Fibroblast of the conjunctiva (primary cell): ENCODE results near the gene HHLA2.
"Not testable (repeated sequence)": the region's sequence is repeated elsewhere in the genome, so short reads cannot be mapped to it uniquely, and the experiment has no call there.

Experiments
- DNase-seq: peaks from one replicate; pipeline ENCODE4 v3.0.0-alpha.2; 2010; ENCODE audit warnings: low read depth

The HHLA2 gene

DNA sequence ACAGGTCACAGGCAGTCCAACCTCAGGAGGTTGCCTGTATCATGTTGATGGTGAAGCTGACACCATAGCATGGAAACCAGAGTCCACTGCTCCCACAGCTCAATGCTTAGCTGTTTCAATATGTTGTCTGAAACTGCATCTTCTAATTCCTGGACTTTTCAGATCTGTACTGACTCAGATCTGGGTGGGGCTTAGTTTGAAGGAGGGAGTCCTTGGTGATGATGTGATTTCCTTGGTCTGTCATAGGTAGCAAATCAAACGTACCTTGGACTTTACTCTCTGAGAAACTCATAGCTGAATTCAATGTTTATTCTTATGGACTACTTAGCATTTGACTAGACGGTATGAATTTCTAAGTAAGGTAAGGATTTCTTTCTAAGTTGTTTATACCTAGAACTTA is at the start of gene HHLA2:
HHLA2 (plus strand) TSS at position 310 of the 400 bp plus-strand sequence. CDS start 55,266 bp downstream, outside the sequence.
- no peak for DNase-seq

GRCh38 chr3:108250626-108251025 is 45.7 kb upstream of the HHLA2 start:
- DNase-seq: no peak

DNA sequence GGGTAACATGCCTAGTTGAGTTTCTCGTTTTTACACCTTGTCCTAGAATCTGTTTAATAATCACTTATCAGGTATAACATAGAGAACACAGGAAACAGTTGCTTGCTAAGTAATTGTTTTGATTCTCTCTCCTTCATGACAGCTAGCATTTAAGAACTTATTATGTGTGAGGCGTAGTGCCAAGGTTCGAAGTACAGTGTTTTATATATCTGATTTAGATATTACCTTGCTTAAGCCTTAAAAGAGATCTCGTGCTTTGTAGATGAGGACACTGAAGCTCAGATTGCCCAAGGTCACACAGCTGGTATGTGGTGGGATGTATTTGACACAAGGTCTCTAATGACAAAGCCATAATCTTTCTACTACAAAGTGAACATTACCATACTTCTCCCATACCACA is 45.1 kb upstream of the HHLA2 start:
- no peak for DNase-seq

GRCh38 chr3:108251844-108252243 is 44.5 kb upstream of the HHLA2 start:
- DNase-seq: no peak

DNA sequence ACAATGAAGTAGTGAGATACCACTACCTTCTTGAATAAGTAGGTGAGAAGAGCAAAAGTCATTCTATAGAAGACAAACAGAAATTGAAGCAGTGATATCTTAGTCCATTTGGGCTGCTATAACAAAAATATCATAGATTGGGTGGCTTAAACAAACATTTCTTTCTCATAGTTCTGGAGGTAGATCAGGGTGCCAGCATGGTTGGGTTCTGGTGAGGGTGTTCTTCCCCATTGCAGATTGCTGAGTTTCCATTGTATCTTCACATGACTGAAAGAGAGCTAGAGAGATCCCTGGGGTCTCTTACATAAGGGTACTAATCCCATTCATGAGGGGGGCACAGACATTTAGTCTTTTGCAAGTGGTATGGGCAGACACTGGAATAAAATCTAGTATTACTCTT is 41.2 kb upstream of the HHLA2 start:
- no peak for DNase-seq

DNA sequence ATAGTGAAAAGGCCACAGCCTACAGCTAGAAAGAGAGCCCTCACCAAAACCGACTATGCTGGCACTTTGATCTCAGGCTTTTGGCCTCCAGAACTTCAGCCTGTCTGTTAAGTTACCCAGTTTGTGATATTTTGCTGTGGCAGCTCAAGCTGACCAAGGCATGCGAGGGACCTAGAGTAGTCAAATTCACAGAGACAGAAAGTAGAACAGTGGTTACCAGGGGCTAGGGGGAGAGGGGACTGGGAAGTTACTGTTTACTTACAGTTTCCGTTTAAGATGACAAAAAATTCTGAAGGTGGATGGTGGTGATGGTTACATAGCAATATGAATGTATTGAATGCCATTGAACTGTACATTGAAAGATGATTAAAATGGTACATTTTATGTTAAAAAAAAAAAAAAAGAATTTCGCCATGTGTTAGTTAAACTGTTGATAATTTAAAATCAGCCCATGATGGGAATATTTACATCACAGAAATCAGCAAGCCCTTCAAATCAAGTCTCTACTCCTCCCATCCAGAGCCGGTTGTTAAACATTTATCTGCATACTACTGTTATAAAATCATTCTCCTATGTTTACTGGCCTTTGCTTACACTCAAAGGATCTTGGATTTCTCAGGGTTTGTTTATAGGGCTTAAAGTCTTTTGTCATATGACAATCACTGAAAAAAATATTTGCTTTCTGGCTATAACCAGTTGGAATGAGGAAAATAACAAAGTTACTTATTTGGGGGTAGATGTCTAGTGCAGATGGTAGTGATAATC is 31.6 kb upstream of the HHLA2 start:
- not testable (repeated sequence) for DNase-seq

DNA sequence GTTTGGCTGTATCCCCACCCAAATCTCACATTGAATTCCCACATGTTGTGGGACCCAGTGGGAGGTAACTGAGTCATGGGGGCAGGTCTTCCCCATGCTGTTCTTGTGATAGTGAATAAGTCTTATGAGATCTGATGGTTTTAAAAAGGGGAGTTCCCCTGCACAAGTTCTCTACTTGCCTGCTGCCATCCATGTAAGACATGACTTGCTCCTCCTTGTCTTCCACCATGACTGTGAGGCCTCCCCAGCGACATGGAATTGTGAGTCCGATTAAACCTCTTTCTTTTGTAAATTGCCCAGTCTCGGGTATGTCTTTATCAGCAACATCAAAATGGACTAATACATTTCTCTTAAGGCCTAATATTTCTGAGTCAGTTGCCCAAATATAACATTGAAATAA is 28.1 kb upstream of the HHLA2 start:
- DNase-seq: not testable (repeated sequence)

DNA sequence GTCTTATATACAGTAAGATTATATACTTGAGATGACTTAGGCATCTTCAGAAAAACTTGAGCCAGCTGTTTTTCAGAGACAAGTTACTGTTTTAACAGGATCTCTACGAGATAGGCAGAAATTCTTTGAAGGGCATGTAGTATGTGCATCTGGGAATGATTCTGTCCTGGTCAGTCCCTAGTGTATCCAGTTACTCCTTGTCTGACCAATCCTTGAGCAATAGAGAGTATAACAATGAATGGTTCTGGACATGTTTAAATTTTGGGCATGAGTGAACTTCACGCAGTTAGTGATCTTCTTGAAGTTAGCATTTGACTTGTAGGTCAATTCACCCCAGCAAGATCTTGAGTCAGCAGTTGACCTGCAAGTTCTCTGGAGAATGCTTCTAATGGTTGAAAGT is 24.7 kb upstream of the HHLA2 start:
- peak; percentile 4 for DNase-seq

- DNase-seq: not testable (repeated sequence)
Observed at GRCh38 chr3:108279066-108279465, 17.3 kb upstream of the HHLA2 start.

- DNase-seq: no peak
Observed at GRCh38 chr3:108280476-108280875, 15.9 kb upstream of the HHLA2 start.

DNA sequence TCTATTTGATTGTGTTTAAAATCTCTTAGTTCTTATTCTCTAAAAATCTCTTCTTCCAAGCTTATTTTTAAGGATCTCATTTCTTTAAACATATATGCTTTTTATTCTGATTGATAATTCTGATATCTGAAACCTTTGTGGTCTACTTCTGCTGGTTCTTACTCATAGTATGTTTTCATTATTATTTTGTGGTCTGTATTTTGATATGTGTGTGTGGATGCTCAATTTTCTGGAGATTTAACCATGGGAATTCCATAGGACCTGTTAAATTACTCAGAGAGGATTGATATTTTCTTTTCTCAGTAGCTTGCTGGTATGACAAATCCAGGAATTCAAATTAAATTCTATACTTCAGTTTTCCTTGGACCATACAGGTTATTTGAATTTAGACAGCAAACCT is 14.7 kb upstream of the HHLA2 start:
- DNase-seq: no peak

DNA sequence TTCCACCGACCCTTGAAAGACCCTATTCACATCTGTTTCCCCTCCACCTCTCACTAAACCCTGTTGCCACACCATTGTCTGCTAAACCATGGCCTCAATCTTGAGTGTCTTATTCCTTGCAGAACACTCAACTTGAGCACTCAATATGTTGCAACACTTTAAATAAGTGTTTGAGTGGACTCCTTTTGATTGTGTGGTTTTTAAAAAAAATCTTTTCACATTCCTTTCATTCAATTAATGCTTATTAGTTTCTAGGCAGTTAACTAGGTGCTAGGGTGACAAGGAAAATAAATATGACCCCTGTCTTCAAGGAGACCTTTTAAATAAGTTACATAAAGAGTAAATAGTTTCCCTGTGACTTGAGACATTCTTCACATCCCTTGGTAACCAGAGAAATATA is 13.3 kb upstream of the HHLA2 start:
- no peak for DNase-seq

- no peak for DNase-seq
Observed at GRCh38 chr3:108283989-108284388, 12.4 kb upstream of the HHLA2 start.

- no peak for DNase-seq
Observed at GRCh38 chr3:108285176-108285575, 11.2 kb upstream of the HHLA2 start.

- no peak for DNase-seq
Observed at GRCh38 chr3:108287146-108287545, 9.2 kb upstream of the HHLA2 start.

DNA sequence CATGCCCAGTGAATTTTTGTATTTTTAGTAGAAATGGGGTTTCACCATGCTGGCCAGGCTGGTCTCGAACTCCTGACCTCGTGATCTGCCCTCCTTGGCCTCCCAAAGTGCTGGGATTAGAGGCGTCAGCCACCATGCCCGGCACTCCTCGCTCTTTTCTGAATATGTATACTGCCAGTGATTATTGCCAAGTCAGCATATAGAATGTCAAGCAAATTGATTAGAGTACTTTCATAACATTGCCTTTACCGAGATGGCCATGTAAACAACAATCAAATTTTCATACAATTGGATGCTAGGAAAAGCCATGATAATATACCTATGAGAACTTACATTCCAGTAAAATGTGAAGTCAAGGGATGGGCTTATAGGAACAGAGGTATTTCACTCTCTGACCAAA is 8.2 kb upstream of the HHLA2 start:
- DNase-seq: not testable (repeated sequence)

DNA sequence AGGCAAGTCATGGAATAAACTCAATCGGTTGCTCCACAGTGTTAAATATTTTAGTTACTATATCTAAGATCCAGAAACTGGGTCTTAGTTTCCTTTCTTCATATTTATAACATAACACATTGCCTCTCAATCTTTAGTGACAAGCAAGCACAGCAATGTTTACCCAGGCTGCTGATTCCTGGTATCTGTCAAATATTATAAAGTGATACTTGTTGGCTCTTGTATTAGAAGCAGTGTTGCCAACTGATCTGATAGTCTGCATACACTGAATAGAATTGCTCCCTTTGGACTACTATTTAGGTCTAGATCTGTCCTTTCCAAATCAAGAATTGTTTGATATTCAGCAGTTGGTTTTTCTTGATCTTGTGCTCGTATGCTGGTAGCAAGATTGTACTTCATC is 7.2 kb upstream of the HHLA2 start:
- no peak for DNase-seq

DNA sequence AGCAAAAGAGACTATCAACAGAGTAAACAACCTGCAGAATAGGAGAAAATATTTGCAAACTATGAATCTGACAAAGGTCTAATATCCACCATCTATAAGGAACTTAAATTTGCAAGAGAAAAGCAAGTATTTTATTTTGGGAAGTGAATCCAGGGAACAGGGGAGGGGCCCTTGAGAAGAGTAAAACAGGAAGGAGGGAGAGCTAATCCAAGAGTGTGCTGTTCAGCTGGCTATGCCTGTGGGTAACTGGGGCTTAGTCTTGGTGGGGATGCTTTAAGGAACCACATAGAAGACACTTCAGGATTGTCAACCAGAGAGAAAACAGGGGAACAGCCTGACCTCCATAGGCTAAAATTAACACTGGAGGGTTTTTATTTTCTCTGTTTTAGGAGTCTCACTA is 3.9 kb upstream of the HHLA2 start:
- DNase-seq: no peak

GRCh38 chr3:108292905-108293328 is 3.4 kb upstream of the HHLA2 start:
- no peak for DNase-seq

GRCh38 chr3:108293858-108294257 is 2.5 kb upstream of the HHLA2 start:
- DNase-seq: no peak

DNA sequence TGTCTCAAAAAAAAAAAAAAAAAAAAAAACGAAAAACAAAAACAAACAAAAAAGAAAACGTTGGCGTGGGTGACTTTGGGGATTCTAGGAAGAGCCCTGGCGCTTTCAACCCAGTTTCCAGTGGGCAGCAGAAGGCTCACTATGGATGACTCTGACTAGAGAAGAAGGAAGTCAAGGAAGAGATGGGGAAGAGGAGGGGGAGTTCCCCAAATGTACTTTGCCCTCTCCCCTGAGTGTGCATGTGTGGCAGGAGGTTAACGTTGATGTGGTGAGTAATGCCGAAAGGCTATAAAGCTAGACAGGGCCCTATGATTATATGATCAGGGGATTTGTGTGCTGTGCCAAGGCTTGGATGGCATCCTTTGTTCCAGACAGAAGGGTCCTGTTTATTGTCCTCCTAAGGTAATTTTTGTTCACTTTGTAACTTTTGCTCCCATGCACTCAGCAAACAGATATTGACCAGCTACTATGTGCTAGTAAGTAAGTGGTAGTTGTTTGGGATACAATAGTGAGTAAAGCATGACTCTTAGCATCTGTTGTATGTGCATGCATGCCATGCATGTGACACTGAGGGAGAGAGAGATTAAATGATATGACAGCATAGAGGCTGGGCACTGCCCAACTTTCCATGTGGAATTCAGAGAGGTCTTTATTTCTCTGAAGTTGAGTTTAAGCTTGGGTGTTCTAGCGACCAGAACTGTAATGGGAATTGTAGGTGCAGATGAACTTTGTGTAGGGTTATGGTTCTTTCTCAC is 750 bp upstream of the HHLA2 start:
- no peak for DNase-seq

DNA sequence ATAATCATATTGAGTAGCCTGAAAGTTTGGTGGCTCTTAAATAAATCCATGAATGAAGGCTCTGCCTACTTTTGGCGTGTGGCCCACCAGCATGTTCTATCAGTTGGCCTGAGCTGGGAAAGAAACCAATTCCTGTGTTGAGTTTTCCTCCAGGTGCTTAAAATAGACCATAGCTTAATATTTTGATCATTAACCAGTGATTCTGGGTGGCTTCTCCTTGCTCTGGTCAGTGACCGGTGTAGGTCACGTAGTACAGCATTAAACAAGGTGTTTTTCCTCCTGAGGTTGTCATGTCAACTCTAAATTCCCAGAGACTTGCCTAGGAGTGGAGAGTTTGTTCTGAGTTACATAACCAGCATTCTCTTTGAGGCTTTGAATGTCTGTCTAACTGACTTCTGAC is 1.3 kb downstream of the HHLA2 start:
- DNase-seq: no peak

DNA sequence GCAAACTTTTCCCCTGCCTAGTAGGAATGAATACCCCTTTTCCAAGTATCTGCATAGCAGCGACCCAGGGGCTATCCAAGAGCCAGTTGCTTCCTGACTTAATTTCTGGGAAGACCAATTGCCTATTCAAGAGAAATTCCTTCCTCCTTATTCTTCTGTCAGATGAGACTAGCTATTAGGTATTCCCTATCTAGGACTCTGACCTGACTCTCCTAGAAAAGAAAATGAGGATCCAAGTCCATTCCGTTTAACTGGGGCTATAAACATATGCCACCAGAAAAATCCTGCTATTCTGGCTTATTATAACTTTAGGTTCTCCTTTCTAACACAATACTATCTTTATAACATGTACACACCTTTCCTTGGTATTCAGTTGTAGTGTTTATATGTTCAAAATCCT is 1.7 kb downstream of the HHLA2 start:
- DNase-seq: no peak
